Muscle of back (tissue), 11 donors: ENCODE measurements around the gene SPTBN1. TPM values are rescaled to one million over a fixed set of nuclear protein-coding genes. Genes with fewer than 3 reads are reported as not detected.

Experiments
- DNase-seq, 3 donors: peaks; one replicate each; pipeline versions ENCODE4 v3.0.0 to v3.0.0-alpha.2; 2013
- polyA plus RNA-seq, 10 donors: library from polyadenylated mRNA; unstranded; fragments of 120-200 nt; gene quantifications; one replicate each; pipeline ENCODE4 v1.2.1, GENCODE V29; 2013; ENCODE audit not compliant: insufficient read length in 10 of 10

The SPTBN1 gene
- polyA plus RNA-seq, 10 donors, result 223 to 358 (median 266) TPM

DNA sequence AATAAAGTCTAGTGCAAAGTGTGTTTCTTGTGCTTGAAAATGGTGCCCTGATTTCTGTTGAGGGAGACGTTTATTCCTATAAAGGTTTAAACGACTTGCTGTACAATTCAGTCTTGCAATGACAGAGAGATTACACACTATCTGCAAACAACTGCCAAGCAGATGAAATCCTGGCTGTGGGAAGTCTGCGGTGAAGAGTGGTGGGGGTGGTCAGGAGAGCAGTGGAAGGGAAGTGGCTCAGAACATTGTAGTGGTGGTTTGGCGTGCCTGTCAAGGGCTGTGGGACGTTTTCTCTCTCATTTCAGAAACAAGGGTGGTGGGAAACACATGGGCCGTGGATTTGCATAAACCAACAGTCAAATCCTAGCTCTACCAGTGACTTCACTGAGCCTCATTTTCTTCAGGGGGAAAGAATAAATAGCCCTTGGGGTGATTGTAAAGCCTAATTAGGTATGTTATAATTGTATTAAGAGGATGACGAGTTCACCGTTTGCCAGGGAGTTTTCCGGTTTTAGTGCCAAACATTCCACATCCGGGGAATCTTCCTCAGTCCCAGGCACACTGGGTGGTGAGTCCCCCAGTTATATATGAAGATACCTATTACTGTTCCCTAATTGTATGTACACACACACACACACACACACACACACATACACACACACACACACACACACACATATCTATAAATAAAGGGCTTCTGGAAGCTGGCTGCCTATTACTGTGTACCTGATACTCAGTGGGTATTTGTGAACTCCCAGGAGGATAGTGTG, 115.0 kb downstream of the SPTBN1 start:
- peak in 2 of 3 donors; percentile 68 to 87 for DNase-seq

- DNase-seq, result peak in 1 of 3 donors; percentile 83
Measured at GRCh38 chr2:54572262-54572635, 116.1 kb downstream of the SPTBN1 start.

- peak in 2 of 3 donors; percentile 41 to 56 for DNase-seq
Measured at GRCh38 chr2:54572636-54573536, 116.8 kb downstream of the SPTBN1 start.

GRCh38 chr2:54573537-54573919, 117.4 kb downstream of the SPTBN1 start:
- no peak for DNase-seq

GRCh38 chr2:54574107-54574859, 118.2 kb downstream of the SPTBN1 start:
- DNase-seq, result no peak

DNA sequence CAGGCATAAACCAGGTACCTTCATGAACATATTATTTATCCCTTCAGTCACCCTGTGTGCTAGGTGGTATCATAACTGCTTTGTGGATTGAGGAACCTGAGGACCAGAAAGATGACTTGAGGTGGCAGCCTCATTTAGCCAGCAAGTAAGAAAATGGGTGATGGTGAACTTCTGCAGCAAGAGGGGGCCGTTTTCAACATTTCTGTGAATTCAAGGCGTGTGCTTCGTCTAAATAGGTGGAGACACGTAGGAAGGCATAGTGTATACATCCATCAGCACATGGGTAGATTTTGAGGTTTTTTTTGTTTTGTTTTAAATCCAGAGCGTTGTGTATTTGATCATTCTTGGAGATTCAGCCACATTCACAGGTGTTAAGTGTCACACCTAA, 118.7 kb downstream of the SPTBN1 start:
- DNase-seq, result no peak

- no peak for DNase-seq
Measured at GRCh38 chr2:54575379-54575888, 119.3 kb downstream of the SPTBN1 start.

DNA sequence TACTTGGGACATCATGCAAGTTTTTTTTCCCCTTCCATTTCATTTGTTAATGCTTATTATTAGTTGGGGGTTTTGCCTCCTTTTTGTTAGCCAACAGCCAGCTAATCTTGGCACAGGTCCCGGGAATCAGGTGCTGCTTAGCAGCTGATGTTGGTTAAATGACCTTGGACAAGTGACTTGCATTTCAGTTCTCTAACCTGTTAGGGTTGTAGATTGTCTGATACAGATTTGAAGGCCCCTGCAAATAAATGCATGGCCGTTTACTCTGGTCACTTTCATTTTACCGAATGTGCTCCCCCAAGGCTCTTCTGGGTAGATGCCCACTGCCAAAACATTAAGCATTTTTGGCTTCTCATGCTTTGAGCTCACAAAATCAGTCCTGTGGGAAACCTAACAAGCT, 120.9 kb downstream of the SPTBN1 start:
- DNase-seq, result no peak

- peak in 2 of 3 donors; percentile 65 to 84 for DNase-seq
Measured at GRCh38 chr2:54577944-54578647, 122.0 kb downstream of the SPTBN1 start.

DNA sequence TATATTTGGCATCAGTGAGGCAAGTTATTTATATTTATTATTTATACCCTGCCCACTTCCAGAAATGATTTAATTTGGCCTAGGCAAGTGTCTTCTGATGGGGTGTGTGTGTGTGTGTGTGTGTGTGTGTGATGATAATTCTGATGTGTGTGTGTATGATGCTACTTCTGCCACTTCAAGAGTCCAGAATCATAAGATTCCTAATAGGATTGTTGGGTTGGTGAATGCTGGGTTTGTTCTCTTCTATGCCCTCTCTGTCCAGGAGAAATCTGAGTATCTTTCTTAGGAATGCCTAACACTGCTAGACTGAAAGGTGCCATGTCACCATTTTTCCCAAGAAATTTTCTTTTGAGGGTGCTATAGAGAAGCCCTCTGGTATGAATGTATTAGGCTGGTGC, 122.5 kb downstream of the SPTBN1 start:
- no peak for DNase-seq

GRCh38 chr2:54579061-54579681, 123.0 kb downstream of the SPTBN1 start:
- DNase-seq, result no peak

DNA sequence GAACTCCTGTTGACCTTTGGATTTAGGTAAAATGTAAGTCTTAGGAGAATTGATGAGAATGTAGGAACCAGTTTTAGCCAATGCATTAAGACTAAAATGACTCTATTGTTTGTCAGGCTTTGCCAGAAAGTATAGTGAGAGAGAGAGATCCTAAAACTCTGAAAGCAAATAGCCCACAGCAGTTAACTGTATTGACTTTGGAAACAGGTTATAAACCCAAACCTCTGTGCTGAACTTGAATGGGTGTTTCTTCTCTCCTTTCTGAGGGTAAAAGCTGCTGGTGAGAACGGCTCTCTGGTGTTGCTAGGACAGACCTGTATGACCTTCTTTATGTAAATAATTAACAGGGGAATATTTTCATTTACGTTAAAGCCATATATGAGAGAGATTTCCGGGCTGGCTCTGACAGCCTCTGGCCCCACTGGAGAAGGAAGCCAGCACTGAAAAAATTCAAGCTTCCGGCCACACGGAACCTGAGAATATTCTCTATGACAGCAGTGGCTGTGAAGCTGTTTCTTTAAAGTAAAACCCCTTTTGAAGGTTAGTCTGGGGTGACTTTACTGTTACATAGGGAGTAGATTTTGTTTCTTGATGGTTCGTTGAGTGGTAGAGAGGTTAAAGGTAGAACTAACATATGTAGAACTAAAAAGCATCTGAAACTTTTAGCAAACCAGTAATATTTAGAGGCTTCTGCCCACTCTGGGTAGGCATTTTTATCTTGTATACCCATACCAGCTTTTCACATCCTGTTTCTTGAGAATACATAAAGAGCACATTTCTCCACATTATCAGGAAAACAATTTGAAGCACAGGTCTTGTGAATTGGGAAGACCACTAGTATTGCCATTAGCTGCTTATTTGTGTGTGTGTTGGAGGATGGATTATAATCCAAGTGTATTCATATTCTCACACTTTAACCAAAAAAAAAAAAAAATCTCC, 123.8 kb downstream of the SPTBN1 start:
- DNase-seq, result no peak

- no peak for DNase-seq
Measured at GRCh38 chr2:54581326-54582039, 125.4 kb downstream of the SPTBN1 start.

DNA sequence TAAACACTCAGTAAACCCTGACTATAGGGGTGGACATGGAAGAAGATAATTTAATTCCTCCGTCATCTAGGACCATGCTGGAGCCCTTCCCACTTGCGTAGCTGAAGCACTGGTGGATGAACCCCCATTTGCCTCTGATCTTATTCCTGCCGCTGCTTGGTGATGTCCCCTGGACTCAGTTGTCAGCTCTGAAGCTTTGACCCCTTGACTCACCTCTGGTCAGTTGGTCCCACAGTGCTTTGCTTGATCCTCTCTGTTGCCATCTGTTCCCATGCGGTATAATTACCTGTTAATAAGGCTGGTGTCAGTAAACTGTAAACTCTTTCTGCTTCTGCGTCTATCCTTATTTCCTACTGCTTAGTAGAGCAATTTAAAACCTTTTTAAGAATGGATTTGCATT, 126.9 kb downstream of the SPTBN1 start:
- DNase-seq, result no peak

DNA sequence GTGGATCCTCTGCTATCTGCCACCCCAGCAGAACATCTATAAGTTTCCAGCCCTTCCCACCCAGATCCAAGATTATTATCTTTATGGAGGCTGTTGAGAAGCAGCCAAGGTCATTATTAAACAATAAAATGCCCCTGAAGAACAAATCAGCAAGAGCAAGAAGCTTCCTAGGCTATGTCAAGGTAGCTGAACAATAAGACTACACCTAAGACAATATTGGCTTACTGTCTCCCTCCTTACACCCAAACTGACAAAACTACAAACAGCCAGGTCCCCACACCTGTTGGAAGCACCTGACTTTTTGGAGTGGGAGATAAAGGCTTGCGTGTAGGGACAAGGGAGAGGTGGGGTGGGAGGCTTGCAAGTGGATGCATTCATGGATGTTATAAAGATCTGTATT, 128.5 kb downstream of the SPTBN1 start:
- DNase-seq, result no peak

- no peak for DNase-seq
Measured at GRCh38 chr2:54585136-54585733, 129.1 kb downstream of the SPTBN1 start.

GRCh38 chr2:54586062-54586461, 129.9 kb downstream of the SPTBN1 start:
- DNase-seq, result no peak

DNA sequence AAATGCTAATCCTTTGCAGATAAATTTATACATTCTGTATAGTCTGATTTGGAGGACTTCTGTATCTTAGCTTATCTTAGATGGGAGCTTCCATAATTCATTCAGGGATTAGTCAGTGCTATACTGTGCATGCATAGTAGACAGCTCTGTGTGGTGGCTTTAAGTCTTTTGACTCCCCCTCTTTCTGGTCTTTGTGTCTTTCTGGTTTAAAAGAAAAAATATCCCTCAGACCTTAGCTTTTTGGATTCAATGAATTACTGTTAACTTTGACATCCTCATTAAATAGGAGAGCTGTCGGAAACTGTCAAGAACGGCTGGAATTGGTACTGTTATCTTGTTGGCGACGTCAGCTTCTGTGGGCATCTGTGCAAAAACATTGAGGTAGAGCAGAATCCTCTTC, 130.4 kb downstream of the SPTBN1 start:
- DNase-seq, result no peak
